HepG2 (cell line): ENCODE results near the gene GRK4. TPM values are rescaled to one million over a fixed set of nuclear protein-coding genes. Genes with fewer than 3 reads are reported as not detected.
A peak's percentile ranks its signal among the peaks of the same experiment; 100 is the strongest.

Source experiments
- CREM ChIP-seq, 2 experiments: sonication (generic) in 1 of 2; formaldehyde crosslinking in 1 of 2; IDR thresholded peaks; 2 replicates each; pipeline versions ENCODE4 v1.4.0 to v1.6.1; 2016 to 2020; ENCODE audit warnings: antibody characterized with exemption in 1 of 2, mild to moderate bottlenecking in 1 of 2, missing genetic modification reagents in 1 of 2
- GATAD2A ChIP-seq: IDR thresholded peaks from 2 replicates; pipeline ENCODE4 v1.6.1; 2016
- KLF16 ChIP-seq, 2 experiments: sonication (generic) in 1 of 2; formaldehyde crosslinking in 1 of 2; IDR thresholded peaks; 2 replicates each; pipeline versions ENCODE4 v1.6.1 to v1.8.0; 2016 to 2023; ENCODE audit warnings: missing genetic modification reagents in 2 of 2, missing compliant biosample characterization in 1 of 2
- NFKBIZ ChIP-seq: IDR thresholded peaks from 2 replicates; pipeline ENCODE4 v1.6.1; 2018; ENCODE audit warnings: missing genetic modification reagents, missing compliant biosample characterization
- NR2F1 ChIP-seq, 2 experiments: fragments of 450-650 bp in 1 of 2; formaldehyde crosslinking in 1 of 2; IDR thresholded peaks; 2 replicates each; pipeline versions ENCODE4 v1.5.0 to v1.6.1; 2016 to 2020; ENCODE audit warnings: mild to moderate bottlenecking in 1 of 2, missing compliant biosample characterization in 1 of 2, missing genetic modification reagents in 1 of 2, moderate library complexity in 1 of 2
- RFX1 ChIP-seq: fragments of 450-650 bp; IDR thresholded peaks from 2 replicates; pipeline ENCODE4 v1.6.1; 2017
- SALL1 ChIP-seq: sonication (generic); formaldehyde crosslinking; IDR thresholded peaks from 2 replicates; pipeline ENCODE4 v1.8.0; 2022; ENCODE audit warnings: mild to moderate bottlenecking, missing genetic modification reagents
- SAP130 ChIP-seq: IDR thresholded peaks from 2 replicates; pipeline ENCODE4 v1.6.1; 2016; ENCODE audit warnings: low read depth
- SIN3A ChIP-seq: IDR thresholded peaks from 2 replicates; pipeline ENCODE4 v1.6.1; 2011; ENCODE audit warnings: low read depth, mild to moderate bottlenecking, control low read depth, low read length, borderline replicate concordance
- SP140L ChIP-seq: sonication (generic); formaldehyde crosslinking; IDR thresholded peaks from 2 replicates; pipeline ENCODE4 v1.4.0; 2020; ENCODE audit warnings: missing genetic modification reagents, borderline replicate concordance
- TCF7 ChIP-seq: sonication (generic); IDR thresholded peaks from 2 replicates; pipeline ENCODE4 v1.6.1; 2016; ENCODE audit warnings: antibody characterized with exemption, low read depth
- THAP11 ChIP-seq: IDR thresholded peaks from 2 replicates; pipeline ENCODE4 v1.6.1; 2016; ENCODE audit warnings: missing biosample characterization, missing genetic modification reagents
- ZFP36 ChIP-seq: fragments of 150-350 bp; IDR thresholded peaks from 2 replicates; pipeline ENCODE4 v1.6.1; 2018; ENCODE audit warnings: borderline replicate concordance, low read length, low read depth; ENCODE audit not compliant: partially characterized antibody
- ZNF12 ChIP-seq: sonication (generic); formaldehyde crosslinking; IDR thresholded peaks from 2 replicates; pipeline ENCODE4 v1.5.0; 2020; ENCODE audit warnings: missing genetic modification reagents
- ZNF296 ChIP-seq: sonication (generic); formaldehyde crosslinking; conservative IDR thresholded peaks from 2 replicates; pipeline ENCODE4 v1.5.0; 2020; ENCODE audit warnings: mild to moderate bottlenecking, missing genetic modification reagents
- ZNF33A ChIP-seq: sonication (generic); formaldehyde crosslinking; IDR thresholded peaks from 2 replicates; pipeline ENCODE4 v1.5.1; 2020; ENCODE audit warnings: missing genetic modification reagents, mild to moderate bottlenecking, moderate library complexity, borderline replicate concordance
- ZNF446 ChIP-seq: sonication (generic); formaldehyde crosslinking; IDR thresholded peaks from 2 replicates; pipeline ENCODE4 v1.5.0; 2020; ENCODE audit warnings: mild to moderate bottlenecking, missing genetic modification reagents
- ZNF776 ChIP-seq: sonication (generic); formaldehyde crosslinking; IDR thresholded peaks from 2 replicates; pipeline ENCODE4 v1.4.0; 2020; ENCODE audit warnings: mild to moderate bottlenecking, missing genetic modification reagents
- ZNF841 ChIP-seq: sonication (generic); formaldehyde crosslinking; IDR thresholded peaks from 2 replicates; pipeline ENCODE4 v1.8.1; 2023; ENCODE audit warnings: missing genetic modification reagents, borderline replicate concordance
- polyA plus RNA-seq, 8 experiments: library from polyadenylated mRNA; depleted of rRNA in 3 of 8; stranded (reverse) in 7 of 8; unstranded in 1 of 8; fragments of >200 nt; fragmentation: Illumina TruSeq in 4 of 8; extraction: Trizol in 4 of 8; gene quantifications; 2 replicates each; pipeline versions ENCODE4 v1.2.1 to v1.2.3, GENCODE V29; 2011 to 2016; ENCODE audit warnings: low read depth in 4 of 8, missing spikeins in 1 of 8, mixed read lengths in 1 of 8; ENCODE audit not compliant: insufficient read depth in 1 of 8
- total RNA-seq, 5 experiments: library from RNA; depleted of rRNA; stranded (reverse); fragments of >200 nt; fragmentation: Illumina TruSeq; extraction: Trizol; gene quantifications; 2 replicates each; pipeline ENCODE4 v1.2.3, GENCODE V29; 2016; ENCODE audit warnings: low read depth in 1 of 5
- TF ChIP-seq, protein P1 (sequence below): IDR thresholded peaks from 2 replicates; pipeline ENCODE4 v1.6.1; 2016; ENCODE audit warnings: missing compliant biosample characterization, missing genetic modification reagents, borderline replicate concordance
- TF ChIP-seq, protein P2 (sequence below): sonication (generic); formaldehyde crosslinking; IDR thresholded peaks from 2 replicates; pipeline ENCODE4 v1.4.0; 2020; ENCODE audit warnings: missing genetic modification reagents, mild to moderate bottlenecking, borderline replicate concordance
- TF ChIP-seq, protein P3 (sequence below): sonication (generic); formaldehyde crosslinking; IDR thresholded peaks from 2 replicates; pipeline ENCODE4 v1.4.0; 2020; ENCODE audit warnings: missing genetic modification reagents
- TF ChIP-seq, protein P4 (sequence below): IDR thresholded peaks from 2 replicates; pipeline ENCODE4 v1.6.1; 2018; ENCODE audit warnings: missing genetic modification reagents

Gene GRK4
- total and polyA plus RNA-seq, 2 of the 13 experiments (the other 11 are each of a cell fraction or from before 2014, with no cell fraction given) = 1.8 to 2.0 TPM

DNA sequence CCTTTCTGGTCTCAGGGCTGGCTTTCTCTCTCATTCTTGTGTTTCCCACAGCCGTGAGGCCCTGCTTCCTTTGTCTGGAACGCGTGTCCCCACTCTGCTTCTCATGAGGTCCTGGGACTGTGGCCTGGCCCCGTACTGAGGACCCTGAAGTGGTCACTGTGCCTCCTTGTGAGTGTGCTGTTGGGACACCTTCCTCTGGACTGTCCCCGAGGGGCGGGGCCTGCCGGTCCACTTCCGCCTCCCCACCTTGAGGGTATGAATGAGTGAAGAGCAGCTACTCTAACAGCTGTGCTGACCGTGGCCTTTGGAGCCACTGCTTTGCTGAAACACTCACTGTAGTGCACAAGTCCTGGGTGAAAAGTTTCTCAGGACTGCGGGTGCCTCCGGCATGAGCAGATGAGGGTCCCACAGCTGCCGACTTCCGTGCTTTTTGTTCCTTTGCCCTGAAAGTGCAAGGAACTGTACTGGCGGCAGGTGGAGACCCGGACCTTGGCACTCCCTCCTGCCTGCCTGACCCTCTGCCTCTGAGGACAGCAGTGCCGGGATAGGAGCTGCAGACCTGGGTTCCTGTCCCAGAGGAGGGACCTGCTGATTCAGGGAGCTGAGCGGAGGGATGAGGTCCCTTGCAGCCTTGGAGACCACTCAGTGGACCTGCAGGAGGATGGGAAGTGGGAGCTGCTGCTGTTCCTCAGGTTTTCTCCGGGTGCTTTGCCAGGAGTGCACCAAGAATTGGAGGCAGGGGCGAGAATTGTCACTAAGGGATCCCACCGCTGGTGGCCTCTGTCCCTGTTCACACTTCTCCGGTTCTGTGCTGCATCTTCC, 73.0 kb downstream of the GRK4 start (continued):
- TF ChIP-seq, protein P1, sequence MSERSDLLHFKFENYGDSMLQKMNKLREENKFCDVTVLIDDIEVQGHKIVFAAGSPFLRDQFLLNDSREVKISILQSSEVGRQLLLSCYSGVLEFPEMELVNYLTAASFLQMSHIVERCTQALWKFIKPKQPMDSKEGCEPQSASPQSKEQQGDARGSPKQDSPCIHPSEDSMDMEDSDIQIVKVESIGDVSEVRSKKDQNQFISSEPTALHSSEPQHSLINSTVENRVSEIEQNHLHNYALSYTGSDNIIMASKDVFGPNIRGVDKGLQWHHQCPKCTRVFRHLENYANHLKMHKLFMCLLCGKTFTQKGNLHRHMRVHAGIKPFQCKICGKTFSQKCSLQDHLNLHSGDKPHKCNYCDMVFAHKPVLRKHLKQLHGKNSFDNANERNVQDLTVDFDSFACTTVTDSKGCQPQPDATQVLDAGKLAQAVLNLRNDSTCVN (CRISPR knock-in tag) = no peak
- TF ChIP-seq SP140L (CRISPR knock-in tag) (no peak), ZNF12 (CRISPR knock-in tag) (peak; percentile 10; the same call in 1 of the 2 replicates), ZFP36 (no peak), NFKBIZ (CRISPR knock-in tag) (no peak), ZNF296 (CRISPR knock-in tag) (no peak), ZNF446 (CRISPR knock-in tag) (no peak), TCF7 (no peak), SAP130 (peak; percentile 70), ZNF776 (no peak), CREM (IDR thresholded peaks at IDR 0.05) (no peak), CREM (CRISPR knock-in tag; IDR thresholded peaks at IDR 0.05) (no peak), KLF16 (CRISPR knock-in tag; IDR thresholded peaks at IDR 0.05) (peak in 1 of 2 experiments; percentile 46; a peak in 1 of 4 replicates), GATAD2A (CRISPR knock-in tag) (no peak), SIN3A (no peak), RFX1 (no peak), ZNF33A (CRISPR knock-in tag) (no peak), SALL1 (CRISPR knock-in tag) (peak; percentile 23; the same call in 1 of the 2 replicates), THAP11 (CRISPR knock-in tag) (no peak), NR2F1 (CRISPR knock-in tag; IDR thresholded peaks at IDR 0.05) (no peak), ZNF841 (no peak)
- TF ChIP-seq, protein P2, sequence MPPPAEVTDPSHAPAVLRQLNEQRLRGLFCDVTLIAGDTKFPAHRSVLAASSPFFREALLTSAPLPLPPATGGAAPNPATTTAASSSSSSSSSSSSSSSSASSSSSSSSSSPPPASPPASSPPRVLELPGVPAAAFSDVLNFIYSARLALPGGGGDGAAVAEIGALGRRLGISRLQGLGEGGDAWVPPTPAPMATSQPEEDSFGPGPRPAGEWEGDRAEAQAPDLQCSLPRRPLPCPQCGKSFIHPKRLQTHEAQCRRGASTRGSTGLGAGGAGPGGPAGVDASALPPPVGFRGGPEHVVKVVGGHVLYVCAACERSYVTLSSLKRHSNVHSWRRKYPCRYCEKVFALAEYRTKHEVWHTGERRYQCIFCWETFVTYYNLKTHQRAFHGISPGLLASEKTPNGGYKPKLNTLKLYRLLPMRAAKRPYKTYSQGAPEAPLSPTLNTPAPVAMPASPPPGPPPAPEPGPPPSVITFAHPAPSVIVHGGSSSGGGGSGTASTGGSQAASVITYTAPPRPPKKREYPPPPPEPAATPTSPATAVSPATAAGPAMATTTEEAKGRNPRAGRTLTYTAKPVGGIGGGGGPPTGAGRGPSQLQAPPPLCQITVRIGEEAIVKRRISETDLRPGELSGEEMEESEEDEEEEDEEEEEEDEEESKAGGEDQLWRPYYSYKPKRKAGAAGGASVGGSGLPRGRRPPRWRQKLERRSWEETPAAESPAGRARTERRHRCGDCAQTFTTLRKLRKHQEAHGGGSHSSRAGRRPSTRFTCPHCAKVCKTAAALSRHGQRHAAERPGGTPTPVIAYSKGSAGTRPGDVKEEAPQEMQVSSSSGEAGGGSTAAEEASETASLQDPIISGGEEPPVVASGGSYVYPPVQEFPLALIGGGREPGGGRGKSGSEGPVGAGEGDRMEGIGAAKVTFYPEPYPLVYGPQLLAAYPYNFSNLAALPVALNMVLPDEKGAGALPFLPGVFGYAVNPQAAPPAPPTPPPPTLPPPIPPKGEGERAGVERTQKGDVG (CRISPR knock-in tag) = no peak
- TF ChIP-seq, protein P3, sequence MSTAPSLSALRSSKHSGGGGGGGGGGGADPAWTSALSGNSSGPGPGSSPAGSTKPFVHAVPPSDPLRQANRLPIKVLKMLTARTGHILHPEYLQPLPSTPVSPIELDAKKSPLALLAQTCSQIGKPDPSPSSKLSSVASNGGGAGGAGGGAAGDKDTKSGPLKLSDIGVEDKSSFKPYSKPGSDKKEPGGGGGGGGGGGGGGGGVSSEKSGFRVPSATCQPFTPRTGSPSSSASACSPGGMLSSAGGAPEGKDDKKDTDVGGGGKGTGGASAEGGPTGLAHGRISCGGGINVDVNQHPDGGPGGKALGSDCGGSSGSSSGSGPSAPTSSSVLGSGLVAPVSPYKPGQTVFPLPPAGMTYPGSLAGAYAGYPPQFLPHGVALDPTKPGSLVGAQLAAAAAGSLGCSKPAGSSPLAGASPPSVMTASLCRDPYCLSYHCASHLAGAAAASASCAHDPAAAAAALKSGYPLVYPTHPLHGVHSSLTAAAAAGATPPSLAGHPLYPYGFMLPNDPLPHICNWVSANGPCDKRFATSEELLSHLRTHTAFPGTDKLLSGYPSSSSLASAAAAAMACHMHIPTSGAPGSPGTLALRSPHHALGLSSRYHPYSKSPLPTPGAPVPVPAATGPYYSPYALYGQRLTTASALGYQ (CRISPR knock-in tag) = no peak
- TF ChIP-seq, protein P4, sequence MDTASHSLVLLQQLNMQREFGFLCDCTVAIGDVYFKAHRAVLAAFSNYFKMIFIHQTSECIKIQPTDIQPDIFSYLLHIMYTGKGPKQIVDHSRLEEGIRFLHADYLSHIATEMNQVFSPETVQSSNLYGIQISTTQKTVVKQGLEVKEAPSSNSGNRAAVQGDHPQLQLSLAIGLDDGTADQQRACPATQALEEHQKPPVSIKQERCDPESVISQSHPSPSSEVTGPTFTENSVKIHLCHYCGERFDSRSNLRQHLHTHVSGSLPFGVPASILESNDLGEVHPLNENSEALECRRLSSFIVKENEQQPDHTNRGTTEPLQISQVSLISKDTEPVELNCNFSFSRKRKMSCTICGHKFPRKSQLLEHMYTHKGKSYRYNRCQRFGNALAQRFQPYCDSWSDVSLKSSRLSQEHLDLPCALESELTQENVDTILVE (CRISPR knock-in tag) = no peak
